HUES64 (cell line): ENCODE data around the gene LGALS9C.
"Not testable (repeated sequence)": the region's sequence is repeated elsewhere in the genome, so short reads cannot be mapped to it uniquely, and the experiment has no call there.

ENCODE experiments used
- H3K27ac ChIP-seq: 2 replicates; pipeline ENCODE4 v1.7.0; 2013; ENCODE audit warnings: low read depth, low read length, inconsistent platforms
- H3K27me3 ChIP-seq: 2 replicates; pipeline ENCODE4 v1.6.1; 2013; ENCODE audit warnings: mild to moderate bottlenecking, low read length; ENCODE audit not compliant: insufficient read depth
- H3K36me3 ChIP-seq: 2 replicates; pipeline ENCODE4 v1.6.1; 2013; ENCODE audit warnings: mild to moderate bottlenecking, low read length; ENCODE audit not compliant: insufficient read depth
- H3K4me1 ChIP-seq: 2 replicates; pipeline ENCODE4 v1.6.1; 2013; ENCODE audit warnings: mild to moderate bottlenecking, low read length, moderate library complexity; ENCODE audit not compliant: insufficient read depth
- H3K4me3 ChIP-seq: 2 replicates; pipeline ENCODE4 v1.5.1; 2013; ENCODE audit warnings: mild to moderate bottlenecking, low read length, moderate library complexity
- H3K9ac ChIP-seq: 2 replicates; pipeline ENCODE4 v1.6.1; 2013; ENCODE audit warnings: mild to moderate bottlenecking, low read depth, low read length
- H3K9me3 ChIP-seq: 2 replicates; pipeline ENCODE4 v1.6.1; 2013; ENCODE audit warnings: low read depth, low read length; ENCODE audit not compliant: insufficient read depth
- WGBS: fragments of 150-250, 120-280 bp; methylation state at CpG from one replicate; pipeline ENCODE4 v1.1.7; 2013; ENCODE audit warnings: missing lambda C conversion rate; 5-methylcytosine and 5-hydroxymethylcytosine counted together

Gene LGALS9C

DNA sequence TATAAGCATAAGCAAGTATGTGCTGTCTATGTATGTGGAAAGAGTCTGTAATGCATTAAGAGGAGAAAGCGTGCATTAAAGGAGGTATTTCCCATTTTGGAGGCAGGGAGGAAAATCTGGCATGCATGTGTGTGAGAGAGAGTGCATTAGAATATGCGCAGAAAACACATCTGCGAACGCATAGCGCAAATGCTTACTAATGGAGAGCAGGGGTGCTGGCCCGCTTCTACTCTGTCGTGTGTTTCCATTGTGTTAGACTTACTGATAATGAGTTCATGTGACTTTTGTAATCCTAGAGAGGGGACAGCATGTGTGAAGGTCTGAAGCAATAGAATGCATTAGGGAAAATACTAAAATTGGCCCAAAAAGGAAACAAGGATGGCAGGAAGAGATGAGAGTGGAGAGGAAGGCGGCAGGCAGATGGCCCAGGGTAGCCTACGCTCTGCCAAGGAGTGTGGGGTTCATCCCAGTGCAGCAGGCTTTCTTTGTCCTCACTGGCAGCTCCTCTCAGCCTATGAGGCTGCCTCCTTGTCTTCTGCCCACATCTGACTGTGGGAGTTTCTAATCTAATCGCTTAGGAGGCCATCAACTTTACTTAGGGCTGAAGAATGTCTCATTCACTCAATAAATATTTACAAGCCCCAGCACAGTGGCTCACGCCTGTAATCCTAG lies 12.6 kb upstream of the LGALS9C start:
- not testable (repeated sequence) for H3K9me3 ChIP-seq, H3K27me3 ChIP-seq, H3K27ac ChIP-seq, H3K9ac ChIP-seq, H3K36me3 ChIP-seq, H3K4me3 ChIP-seq, H3K4me1 ChIP-seq
- 93% methylated on average over 8 of the region's 11 CpGs for WGBS

DNA sequence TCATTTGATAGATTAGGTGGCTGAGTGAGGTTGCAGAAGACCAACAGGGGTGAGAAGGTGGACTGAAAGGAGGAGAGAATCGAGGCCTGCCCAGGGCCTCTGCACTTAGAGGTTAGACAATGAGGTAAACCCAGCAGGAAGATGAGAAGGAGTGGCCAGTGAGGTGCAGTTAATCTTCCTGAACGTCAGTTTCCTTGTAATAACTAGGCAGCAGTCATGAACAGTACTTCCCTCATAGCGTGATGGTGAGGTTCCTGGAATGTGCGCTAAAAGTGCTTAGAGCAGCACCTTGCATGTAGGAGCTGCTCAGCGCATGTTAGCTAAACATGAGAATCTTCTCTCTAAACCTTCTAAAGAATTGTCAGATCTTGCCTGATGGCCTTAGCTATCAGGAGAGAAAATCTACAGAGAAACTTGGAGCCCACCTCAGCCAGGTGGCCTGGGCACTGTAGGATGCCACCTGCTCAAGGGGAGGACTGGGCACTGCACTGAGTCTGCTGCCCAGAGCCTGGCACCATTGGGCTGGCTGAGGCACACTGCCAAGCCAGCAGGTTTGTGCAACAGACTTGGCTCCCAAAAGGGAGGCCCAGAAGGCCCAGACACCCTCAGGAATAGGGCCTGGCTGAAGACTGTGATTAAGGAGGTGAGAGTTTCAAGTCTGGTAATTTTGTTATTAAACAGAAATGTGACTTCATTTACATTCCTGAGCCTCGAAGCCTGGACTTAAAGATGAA lies 10.2 kb upstream of the LGALS9C start:
- WGBS: 96% methylated on average over 3 of the region's 6 CpGs
- H3K4me1 ChIP-seq, H3K27me3 ChIP-seq, H3K9ac ChIP-seq, H3K27ac ChIP-seq, H3K9me3 ChIP-seq, H3K36me3 ChIP-seq, H3K4me3 ChIP-seq: not testable (repeated sequence)

DNA sequence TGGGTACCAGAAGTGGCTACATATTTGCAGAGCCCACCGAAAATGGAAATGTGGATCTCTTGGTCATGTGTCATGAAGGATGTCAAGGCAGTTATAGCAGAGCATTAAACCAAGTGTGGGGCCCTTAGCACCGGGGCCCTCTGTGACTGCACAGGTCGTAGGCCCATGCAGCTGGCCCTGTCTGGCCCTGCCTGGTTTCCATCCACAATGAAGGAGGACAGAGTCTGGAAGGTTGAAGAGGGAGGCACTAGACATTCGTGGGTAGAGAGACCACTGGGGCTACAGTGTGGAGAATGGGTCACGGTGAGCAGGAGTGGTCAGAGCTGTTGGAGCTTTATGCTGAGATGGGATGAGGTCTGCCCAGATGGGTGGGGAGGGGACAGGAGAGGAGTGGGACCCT lies 9.6 kb upstream of the LGALS9C start:
- not testable (repeated sequence) for H3K9me3 ChIP-seq, H3K27ac ChIP-seq, H3K9ac ChIP-seq, H3K4me1 ChIP-seq, H3K27me3 ChIP-seq, H3K36me3 ChIP-seq, H3K4me3 ChIP-seq
- WGBS: 86% methylated on average over 5 of the region's 5 CpGs

DNA sequence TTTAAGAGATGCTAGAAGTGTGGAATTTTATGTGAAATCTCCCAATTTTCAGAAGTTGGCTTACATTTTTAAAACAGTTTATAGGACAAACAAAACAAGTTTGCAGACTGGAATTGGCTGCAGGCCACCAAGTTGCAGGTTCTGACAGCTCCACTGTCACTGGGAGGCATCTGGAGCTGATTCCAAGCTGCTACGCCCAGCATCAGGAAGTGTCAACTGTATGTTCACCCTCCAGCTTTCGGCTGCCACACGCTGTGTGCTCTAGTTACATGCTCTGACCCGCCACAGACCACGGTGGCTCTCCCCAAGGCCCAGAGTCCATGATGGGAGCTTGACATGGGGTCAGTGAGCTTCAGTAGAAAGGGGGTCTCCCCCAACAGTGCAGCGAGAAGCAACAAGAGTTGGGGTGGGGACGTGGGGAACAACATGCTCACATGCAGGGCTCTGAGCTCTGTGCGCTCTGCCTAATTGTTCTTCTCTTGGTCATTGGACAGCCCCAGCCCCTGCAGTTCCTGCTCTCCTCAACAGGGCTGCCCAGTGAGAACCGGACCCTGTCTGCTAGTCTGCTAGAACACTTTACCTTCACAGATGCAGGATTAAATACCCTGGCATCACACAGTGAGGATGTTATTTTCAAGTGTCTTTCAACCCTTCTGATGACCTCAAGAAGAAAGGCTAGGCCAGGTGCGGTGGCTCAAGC lies 8.0 kb upstream of the LGALS9C start:
- H3K27me3 ChIP-seq, H3K36me3 ChIP-seq, H3K9me3 ChIP-seq, H3K9ac ChIP-seq, H3K4me1 ChIP-seq, H3K27ac ChIP-seq, H3K4me3 ChIP-seq: not testable (repeated sequence)
- 95% methylated on average over 9 of the region's 10 CpGs for WGBS

DNA sequence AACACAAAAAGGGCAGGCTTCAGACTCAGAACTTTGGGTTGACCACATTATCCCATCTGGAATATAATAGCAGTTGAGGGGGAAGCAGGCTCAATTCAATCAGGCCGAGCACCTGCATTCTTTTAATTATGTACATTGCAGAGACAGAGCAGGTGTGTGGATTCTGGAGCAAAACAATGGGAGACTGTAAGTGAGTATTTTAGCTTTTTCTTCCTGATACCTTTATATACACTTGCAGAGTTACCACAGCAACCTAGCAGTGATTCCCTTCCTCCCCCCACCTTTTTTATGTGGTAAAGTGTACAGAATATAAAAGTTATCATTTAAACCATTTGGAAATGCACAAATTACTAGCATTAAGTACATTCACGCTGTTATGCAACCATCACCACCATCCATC lies 6.8 kb upstream of the LGALS9C start:
- H3K4me3 ChIP-seq, H3K27me3 ChIP-seq, H3K9me3 ChIP-seq, H3K4me1 ChIP-seq, H3K9ac ChIP-seq, H3K36me3 ChIP-seq, H3K27ac ChIP-seq: not testable (repeated sequence)
- WGBS: 91% methylated on average over 1 of the region's 2 CpGs

DNA sequence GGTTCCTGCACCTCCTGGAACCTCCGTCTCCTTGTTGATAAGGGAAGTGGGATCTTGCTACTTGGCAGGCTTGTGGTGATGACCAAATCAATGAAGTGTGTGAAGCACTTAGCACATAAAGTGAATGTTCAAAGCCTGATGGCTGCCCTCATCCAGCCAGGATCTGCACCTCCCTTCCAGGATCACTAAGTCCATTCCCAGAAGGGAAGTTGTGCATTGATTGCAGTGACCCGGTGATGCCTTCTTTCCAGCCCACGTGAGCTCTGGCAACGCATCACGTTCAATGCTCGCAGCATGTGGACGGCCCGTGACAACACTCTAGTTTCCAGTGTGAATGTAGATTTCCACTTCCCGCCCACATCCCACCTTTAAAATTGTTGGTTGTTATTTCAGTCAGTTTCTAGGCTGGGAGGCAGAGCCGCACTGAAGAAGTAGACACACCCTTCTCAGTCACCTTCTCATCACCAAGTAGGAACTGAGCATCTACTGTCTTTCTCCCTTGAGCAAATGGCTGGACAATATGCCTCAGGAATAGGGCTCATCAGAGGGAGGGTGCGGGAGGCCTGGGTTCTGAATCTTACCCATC lies 6.2 kb upstream of the LGALS9C start:
- H3K9me3 ChIP-seq, H3K27me3 ChIP-seq, H3K4me3 ChIP-seq, H3K36me3 ChIP-seq, H3K4me1 ChIP-seq, H3K27ac ChIP-seq, H3K9ac ChIP-seq: not testable (repeated sequence)
- WGBS: no CpG with 5 or more reads among the region's 11 CpGs

DNA sequence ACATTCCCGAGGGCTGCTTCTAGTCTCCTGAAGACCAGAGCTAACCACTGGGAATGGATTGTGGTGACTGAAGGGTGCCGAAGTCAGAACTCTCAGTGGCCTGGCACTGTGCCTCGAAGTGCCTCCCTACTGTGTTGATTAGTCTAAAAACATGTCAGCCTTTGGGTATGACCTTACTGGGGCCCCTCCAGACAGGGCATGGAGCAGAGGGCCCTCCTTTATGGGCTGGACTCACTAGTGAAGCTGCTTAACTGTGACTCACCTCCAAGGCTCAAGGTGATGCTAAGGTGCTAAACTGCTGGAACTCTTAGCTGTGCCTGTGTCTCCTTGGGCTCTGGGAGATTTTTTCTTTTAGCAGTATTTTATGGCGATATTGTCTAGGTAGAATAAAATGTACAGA lies 2.6 kb upstream of the LGALS9C start:
- not testable (repeated sequence) for H3K27ac ChIP-seq, H3K9ac ChIP-seq, H3K4me3 ChIP-seq, H3K4me1 ChIP-seq, H3K36me3 ChIP-seq, H3K27me3 ChIP-seq, H3K9me3 ChIP-seq
- WGBS: 100% methylated on average over 1 of the region's 4 CpGs

DNA sequence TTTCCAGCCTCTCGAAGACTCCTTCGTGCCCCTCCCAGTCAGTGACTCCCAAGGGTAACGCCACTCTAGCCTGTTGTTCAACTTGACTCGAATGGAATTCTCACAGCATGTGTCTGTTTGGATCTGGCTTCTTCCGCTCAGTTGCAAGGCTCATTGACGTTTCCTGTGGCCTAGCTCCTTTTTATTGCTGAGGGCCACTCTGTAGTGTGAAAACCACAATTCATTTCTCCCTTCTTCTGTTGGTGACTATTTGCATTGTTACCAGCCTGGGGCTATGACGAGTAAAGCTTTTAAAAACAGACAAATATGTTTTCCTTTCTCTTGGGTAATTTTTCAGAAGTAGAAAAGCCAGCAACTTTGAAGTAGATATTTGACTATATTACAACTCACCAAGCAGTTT lies 1.8 kb upstream of the LGALS9C start:
- not testable (repeated sequence) for H3K9me3 ChIP-seq, H3K4me1 ChIP-seq, H3K27ac ChIP-seq, H3K9ac ChIP-seq, H3K36me3 ChIP-seq, H3K27me3 ChIP-seq, H3K4me3 ChIP-seq
- WGBS: 68% methylated on average over 5 of the region's 7 CpGs

GRCh38 chr17:18477367-18477766 lies 778 bp downstream of the LGALS9C start:
- H3K27ac ChIP-seq, H3K4me3 ChIP-seq, H3K36me3 ChIP-seq, H3K9ac ChIP-seq, H3K4me1 ChIP-seq, H3K9me3 ChIP-seq, H3K27me3 ChIP-seq: not testable (repeated sequence)
- 100% methylated on average over 1 of the region's 5 CpGs for WGBS

- WGBS: 86% methylated on average over 7 of the region's 12 CpGs
- not testable (repeated sequence) for H3K9ac ChIP-seq, H3K9me3 ChIP-seq, H3K27ac ChIP-seq, H3K4me3 ChIP-seq, H3K27me3 ChIP-seq, H3K36me3 ChIP-seq, H3K4me1 ChIP-seq
Observed at GRCh38 chr17:18478362-18478761, 1.8 kb downstream of the LGALS9C start.

- H3K36me3 ChIP-seq, H3K9me3 ChIP-seq, H3K4me3 ChIP-seq, H3K27ac ChIP-seq, H3K4me1 ChIP-seq, H3K9ac ChIP-seq, H3K27me3 ChIP-seq: not testable (repeated sequence)
- WGBS: 100% methylated on average over 1 of the region's 10 CpGs
Observed at GRCh38 chr17:18478977-18479595, 2.5 kb downstream of the LGALS9C start.
